HL-60 (cell line): ENCODE results near the gene NIN.

ENCODE experiments used
- CTCF ChIP-seq: IDR thresholded peaks from one replicate; pipeline ENCODE4 v1.5.1; 2011; ENCODE audit warnings: low read length, control low read depth, inconsistent platforms; ENCODE audit not compliant: insufficient read depth
- GABPA ChIP-seq: IDR thresholded peaks from 2 replicates; pipeline ENCODE4 v1.6.1; 2012; ENCODE audit warnings: low read depth
- POLR2AphosphoS5 ChIP-seq: IDR thresholded peaks from 2 replicates; pipeline ENCODE4 v1.6.1; 2012; ENCODE audit warnings: low read depth
- TF ChIP-seq, protein P1 (sequence below): IDR thresholded peaks from 2 replicates; pipeline ENCODE4 v1.6.1; 2012; ENCODE audit warnings: low read depth; ENCODE audit not compliant: insufficient replicate concordance

DNA sequence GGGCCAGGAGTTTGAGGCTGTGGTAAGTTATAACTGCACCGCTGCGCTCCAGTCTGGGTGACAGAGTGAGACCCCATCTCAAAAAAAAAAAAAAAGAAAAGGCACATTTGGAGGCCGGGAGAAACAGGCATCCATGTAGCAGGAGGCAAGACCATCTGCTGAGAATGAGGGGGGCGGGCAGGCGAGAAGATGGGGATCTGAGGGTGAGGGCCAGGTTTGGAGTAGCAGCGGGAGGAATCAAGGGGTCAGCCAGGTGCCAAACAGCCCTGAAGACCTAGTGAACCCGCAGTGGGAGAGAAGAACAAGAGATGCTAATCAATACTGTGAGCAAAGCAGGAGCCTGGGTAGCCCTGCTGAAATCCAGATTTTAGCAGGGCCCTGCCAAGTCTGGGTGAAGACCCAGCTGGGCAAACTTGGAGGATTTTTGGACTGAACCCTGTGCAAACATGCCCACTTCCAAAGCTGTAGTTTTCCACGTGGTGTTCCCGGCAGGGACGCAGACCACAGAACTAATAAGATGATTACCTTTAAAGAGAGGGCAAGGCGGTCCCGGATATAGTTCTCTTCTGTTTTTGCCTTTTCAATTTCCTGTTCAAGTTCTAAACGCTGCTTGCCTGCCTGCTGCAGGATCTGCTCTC, 61.0 kb downstream of the NIN start:
- TF ChIP-seq, protein P1, sequence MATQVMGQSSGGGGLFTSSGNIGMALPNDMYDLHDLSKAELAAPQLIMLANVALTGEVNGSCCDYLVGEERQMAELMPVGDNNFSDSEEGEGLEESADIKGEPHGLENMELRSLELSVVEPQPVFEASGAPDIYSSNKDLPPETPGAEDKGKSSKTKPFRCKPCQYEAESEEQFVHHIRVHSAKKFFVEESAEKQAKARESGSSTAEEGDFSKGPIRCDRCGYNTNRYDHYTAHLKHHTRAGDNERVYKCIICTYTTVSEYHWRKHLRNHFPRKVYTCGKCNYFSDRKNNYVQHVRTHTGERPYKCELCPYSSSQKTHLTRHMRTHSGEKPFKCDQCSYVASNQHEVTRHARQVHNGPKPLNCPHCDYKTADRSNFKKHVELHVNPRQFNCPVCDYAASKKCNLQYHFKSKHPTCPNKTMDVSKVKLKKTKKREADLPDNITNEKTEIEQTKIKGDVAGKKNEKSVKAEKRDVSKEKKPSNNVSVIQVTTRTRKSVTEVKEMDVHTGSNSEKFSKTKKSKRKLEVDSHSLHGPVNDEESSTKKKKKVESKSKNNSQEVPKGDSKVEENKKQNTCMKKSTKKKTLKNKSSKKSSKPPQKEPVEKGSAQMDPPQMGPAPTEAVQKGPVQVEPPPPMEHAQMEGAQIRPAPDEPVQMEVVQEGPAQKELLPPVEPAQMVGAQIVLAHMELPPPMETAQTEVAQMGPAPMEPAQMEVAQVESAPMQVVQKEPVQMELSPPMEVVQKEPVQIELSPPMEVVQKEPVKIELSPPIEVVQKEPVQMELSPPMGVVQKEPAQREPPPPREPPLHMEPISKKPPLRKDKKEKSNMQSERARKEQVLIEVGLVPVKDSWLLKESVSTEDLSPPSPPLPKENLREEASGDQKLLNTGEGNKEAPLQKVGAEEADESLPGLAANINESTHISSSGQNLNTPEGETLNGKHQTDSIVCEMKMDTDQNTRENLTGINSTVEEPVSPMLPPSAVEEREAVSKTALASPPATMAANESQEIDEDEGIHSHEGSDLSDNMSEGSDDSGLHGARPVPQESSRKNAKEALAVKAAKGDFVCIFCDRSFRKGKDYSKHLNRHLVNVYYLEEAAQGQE: no peak
- TF ChIP-seq CTCF: no peak
- no peak for TF ChIP-seq GABPA
- no peak for TF ChIP-seq POLR2AphosphoS5
